Neuronal stem cell (in vitro differentiated cells): Measurements from ENCODE around the gene ZNF385C.
A peak's percentile ranks its signal among the peaks of the same experiment; 100 is the strongest.

Experiments used
- DNase-seq: peaks from one replicate; pipeline ENCODE4 v3.0.0-alpha.2; 2013; ENCODE audit warnings: low spot score
- H2AFZ ChIP-seq: one replicate; pipeline ENCODE4 v1.6.1; 2013; ENCODE audit warnings: mild to moderate bottlenecking, low read length, inconsistent platforms
- H2AK5ac ChIP-seq: 2 replicates; pipeline ENCODE4 v1.6.1; 2013; ENCODE audit warnings: low read depth, mild to moderate bottlenecking, inconsistent platforms, low read length, moderate library complexity, mixed read lengths
- H2BK120ac ChIP-seq: 2 replicates; pipeline ENCODE4 v1.6.1; 2013; ENCODE audit warnings: low read depth, mild to moderate bottlenecking, inconsistent platforms, low read length, moderate library complexity, mixed read lengths
- H2BK12ac ChIP-seq: one replicate; pipeline ENCODE4 v1.6.1; 2013; ENCODE audit warnings: low read length, inconsistent platforms
- H2BK15ac ChIP-seq: 2 replicates; pipeline ENCODE4 v1.6.1; 2013; ENCODE audit warnings: mild to moderate bottlenecking, low read length, inconsistent platforms, mixed read lengths
- H2BK5ac ChIP-seq: one replicate; pipeline ENCODE4 v1.6.1; 2013; ENCODE audit warnings: inconsistent platforms, mild to moderate bottlenecking, low read length, moderate library complexity
- H3K14ac ChIP-seq: one replicate; pipeline ENCODE4 v1.6.1; 2013; ENCODE audit warnings: low read length, inconsistent platforms
- H3K18ac ChIP-seq: 2 replicates; pipeline ENCODE4 v1.6.1; 2013; ENCODE audit warnings: low read length, inconsistent platforms
- H3K23ac ChIP-seq: 2 replicates; pipeline ENCODE4 v1.6.1; 2013; ENCODE audit warnings: low read depth, mild to moderate bottlenecking, mixed read lengths, low read length, inconsistent platforms; ENCODE audit not compliant: poor library complexity
- H3K27ac ChIP-seq: replicated peaks from 3 replicates; pipeline ENCODE4 v1.5.1; 2013; ENCODE audit warnings: low read length, inconsistent platforms
- H3K27me3 ChIP-seq, 3 experiments: 2 replicates each; pipeline ENCODE4 v1.6.1; 2013; ENCODE audit warnings: low read length in 3 of 3, mild to moderate bottlenecking in 2 of 3, inconsistent platforms in 1 of 3, low read depth in 1 of 3, mixed read lengths in 1 of 3, moderate library complexity in 1 of 3; ENCODE audit not compliant: control insufficient read depth in 3 of 3, insufficient read depth in 3 of 3
- H3K36me3 ChIP-seq, 2 donors: replicated peaks in 1 of 2; 2 replicates each; pipeline ENCODE4 v1.6.1; 2013; ENCODE audit warnings: low read length in 2 of 2; ENCODE audit not compliant: control insufficient read depth in 2 of 2, insufficient read depth in 2 of 2
- H3K4ac ChIP-seq: 2 replicates; pipeline ENCODE4 v1.6.1; 2013; ENCODE audit warnings: inconsistent platforms, mild to moderate bottlenecking, low read length, moderate library complexity
- H3K4me1 ChIP-seq, 2 donors: 1 replicate in 1 of 2; 2 replicates in 1 of 2; pipeline ENCODE4 v1.6.1; 2013; ENCODE audit warnings: low read length in 2 of 2, low read depth in 1 of 2; ENCODE audit not compliant: control insufficient read depth in 2 of 2, insufficient read depth in 1 of 2
- H3K4me2 ChIP-seq: one replicate; pipeline ENCODE4 v1.6.1; 2013; ENCODE audit warnings: mild to moderate bottlenecking, low read length, inconsistent platforms; ENCODE audit not compliant: insufficient read depth, poor library complexity, severe bottlenecking
- H3K4me3 ChIP-seq, 2 donors: 2 replicates each; pipeline ENCODE4 v1.5.1; 2013; ENCODE audit warnings: low read length in 2 of 2, mild to moderate bottlenecking in 2 of 2, inconsistent platforms in 1 of 2, moderate library complexity in 1 of 2
- H3K79me1 ChIP-seq: one replicate; pipeline ENCODE4 v1.6.1; 2013; ENCODE audit warnings: low read depth, mild to moderate bottlenecking, inconsistent platforms, low read length, moderate library complexity
- H3K9ac ChIP-seq: one replicate; pipeline ENCODE4 v1.6.1; 2013; ENCODE audit warnings: mild to moderate bottlenecking, low read depth, low read length, inconsistent platforms; ENCODE audit not compliant: poor library complexity
- H3K9me3 ChIP-seq, 2 donors: replicated peaks in 1 of 2; 2 replicates each; pipeline versions ENCODE3 to v1.6.1; 2013; ENCODE audit warnings: low read length in 2 of 2, mild to moderate bottlenecking in 2 of 2, inconsistent platforms in 1 of 2, low read depth in 1 of 2, mixed read lengths in 1 of 2, moderate library complexity in 1 of 2; ENCODE audit not compliant: control insufficient read depth in 2 of 2, insufficient read depth in 1 of 2
- H4K8ac ChIP-seq: one replicate; pipeline ENCODE4 v1.6.1; 2013; ENCODE audit warnings: low read depth, mild to moderate bottlenecking, inconsistent platforms, low read length, moderate library complexity
- H4K91ac ChIP-seq: one replicate; pipeline ENCODE4 v1.6.1; 2013; ENCODE audit warnings: low read length, low read depth, mild to moderate bottlenecking, inconsistent platforms; ENCODE audit not compliant: poor library complexity
- WGBS, 2 donors: extraction: QIAGEN DNeasy Blood & Tissue Kit; methylation state at CpG; one replicate each; pipeline ENCODE4 v1.1.7; 2013; ENCODE audit warnings: missing lambda C conversion rate in 2 of 2, mixed read lengths in 1 of 2; ENCODE audit not compliant: insufficient read length in 2 of 2, insufficient replicate concordance in 1 of 2; ENCODE audit errors: extremely low coverage in 2 of 2; 5-methylcytosine and 5-hydroxymethylcytosine counted together

The ZNF385C gene

DNA sequence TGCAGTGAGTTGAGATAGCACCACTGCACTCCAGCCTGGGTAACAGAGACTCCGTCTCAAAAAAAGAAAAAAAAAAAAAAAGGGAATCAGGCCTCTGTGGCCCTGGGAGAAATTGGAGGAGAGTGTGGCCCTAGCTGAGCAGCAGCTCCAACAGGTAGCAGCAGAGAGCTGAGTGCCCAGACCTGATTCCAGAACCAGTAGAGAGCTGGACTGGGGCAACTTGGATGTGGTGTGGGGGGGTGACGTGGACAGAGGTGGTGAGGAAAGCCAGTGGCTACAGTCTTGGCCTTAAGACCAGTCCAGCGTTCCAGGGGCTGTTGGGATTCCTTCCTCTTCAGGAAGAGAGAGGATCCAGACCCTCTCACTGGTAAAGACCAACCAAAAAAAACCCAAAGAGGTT is 26.0 kb upstream of the ZNF385C start:
- WGBS, 2 donors = no CpG with 5 or more reads among the region's 3 CpGs
- Histone ChIP-seq H2BK120ac (no peak overlapping the region), H2BK5ac (no peak overlapping the region), H3K27ac (no peak overlapping the region), H3K4ac (no peak overlapping the region), H4K8ac (no peak overlapping the region), H3K9me3 (peaks cover 0 to 3% of the 10 kb centered on the region in 2 donors), H3K4me1 (peaks cover 6 to 12% of the 10 kb centered on the region in 2 donors), H4K91ac (no peak overlapping the region), H3K9ac (no peak overlapping the region), H3K23ac (no peak overlapping the region), H2AFZ (no peak overlapping the region), H2BK15ac (peak overlapping the region; percentile 58), H3K79me1 (no peaks in the 10 kb centered on the region), H3K4me3 (no peak overlapping the region), H3K36me3 (peaks cover 24 to 63% of the 10 kb centered on the region in 2 donors), H2BK12ac (no peak overlapping the region), H3K14ac (no peak overlapping the region), H3K18ac (no peak overlapping the region), H3K4me2 (no peak overlapping the region), H2AK5ac (no peak overlapping the region), H3K27me3 (no peaks in the 10 kb centered on the region)
- DNase-seq = no peak

DNA sequence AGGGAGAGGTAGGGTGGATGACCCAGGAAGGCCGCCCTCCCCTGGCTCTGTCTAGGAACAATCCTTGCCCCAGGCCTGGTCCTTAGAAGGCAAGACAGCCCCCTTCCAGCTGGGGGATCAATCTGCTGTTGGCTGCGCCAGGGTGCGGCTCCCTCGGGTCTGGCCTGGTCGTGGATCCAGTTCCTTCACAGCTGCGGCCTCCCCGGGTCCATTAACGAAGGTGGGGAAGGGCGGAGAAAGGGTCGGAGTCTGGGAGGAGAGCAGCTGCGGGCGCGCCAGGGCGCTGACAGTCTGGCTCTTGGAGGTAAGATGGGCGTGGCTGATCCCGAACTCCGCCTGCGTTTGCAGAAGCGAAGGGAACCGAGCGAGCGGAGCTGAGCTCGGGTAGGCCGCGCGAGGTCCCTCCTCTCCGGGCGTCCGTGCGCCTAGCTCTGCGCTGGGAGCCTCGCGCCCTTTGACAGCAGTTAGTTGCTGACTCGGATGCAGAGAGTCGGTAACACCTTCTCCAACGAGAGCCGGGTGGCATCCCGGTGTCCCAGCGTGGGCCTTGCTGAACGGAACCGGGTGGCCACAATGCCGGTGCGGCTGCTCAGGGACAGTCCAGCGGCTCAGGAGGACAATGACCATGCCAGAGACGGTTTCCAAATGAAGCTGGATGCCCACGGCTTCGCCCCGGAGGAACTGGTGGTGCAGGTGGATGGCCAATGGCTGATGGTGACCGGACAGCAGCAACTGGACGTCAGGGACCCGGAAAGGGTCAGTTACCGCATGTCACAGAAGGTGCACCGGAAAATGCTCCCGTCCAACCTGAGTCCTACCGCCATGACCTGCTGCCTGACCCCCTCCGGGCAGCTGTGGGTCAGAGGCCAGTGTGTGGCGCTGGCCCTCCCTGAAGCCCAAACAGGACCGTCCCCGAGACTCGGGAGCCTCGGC is 24.4 kb upstream of the ZNF385C start, which contains the start of gene HSPB9:
Gene HSPB9, plus strand, starts transcription at position 434 of the 933 bp plus-strand sequence. Its CDS starts 47 bp downstream, at position 481.
- H3K4me3 ChIP-seq = no peak within 1 kb of the TSS
- peak within 1 kb of the TSS; percentile 60 for H3K9ac ChIP-seq
- H2BK15ac ChIP-seq = peak within 1 kb of the TSS; percentile 84
- H3K79me1 ChIP-seq = no peaks in the 10 kb centered on the region
- peak within 1 kb of the TSS; percentile 39 for H3K4me2 ChIP-seq
- peaks cover 6 to 12% of the 10 kb centered on the region in 2 donors for H3K4me1 ChIP-seq
- H4K8ac ChIP-seq = no peak within 1 kb of the TSS
- peak within 1 kb of the TSS; percentile 73 for H2BK12ac ChIP-seq
- H3K23ac ChIP-seq = peak within 1 kb of the TSS; percentile 86
- WGBS, 2 donors = no CpG with 5 or more reads among the region's 61 CpGs
- peak within 1 kb of the TSS; percentile 79 for H2AK5ac ChIP-seq
- no peaks in the 10 kb centered on the region for H3K27me3 ChIP-seq
- peaks cover 15 to 63% of the 10 kb centered on the region in 2 donors for H3K36me3 ChIP-seq
- H2BK120ac ChIP-seq = peak within 1 kb of the TSS; percentile 35
- H3K27ac ChIP-seq = peak within 1 kb of the TSS; percentile 9
- peak within 1 kb of the TSS; percentile 88 for H3K18ac ChIP-seq
- peaks cover 0 to 3% of the 10 kb centered on the region in 2 donors for H3K9me3 ChIP-seq
- H3K4ac ChIP-seq = no peak within 1 kb of the TSS
- H3K14ac ChIP-seq = peak within 1 kb of the TSS; percentile 49
- H2BK5ac ChIP-seq = peak within 1 kb of the TSS; percentile 44
- no peak for DNase-seq
- no peak within 1 kb of the TSS for H4K91ac ChIP-seq
- peak within 1 kb of the TSS; percentile 97 for H2AFZ ChIP-seq

DNA sequence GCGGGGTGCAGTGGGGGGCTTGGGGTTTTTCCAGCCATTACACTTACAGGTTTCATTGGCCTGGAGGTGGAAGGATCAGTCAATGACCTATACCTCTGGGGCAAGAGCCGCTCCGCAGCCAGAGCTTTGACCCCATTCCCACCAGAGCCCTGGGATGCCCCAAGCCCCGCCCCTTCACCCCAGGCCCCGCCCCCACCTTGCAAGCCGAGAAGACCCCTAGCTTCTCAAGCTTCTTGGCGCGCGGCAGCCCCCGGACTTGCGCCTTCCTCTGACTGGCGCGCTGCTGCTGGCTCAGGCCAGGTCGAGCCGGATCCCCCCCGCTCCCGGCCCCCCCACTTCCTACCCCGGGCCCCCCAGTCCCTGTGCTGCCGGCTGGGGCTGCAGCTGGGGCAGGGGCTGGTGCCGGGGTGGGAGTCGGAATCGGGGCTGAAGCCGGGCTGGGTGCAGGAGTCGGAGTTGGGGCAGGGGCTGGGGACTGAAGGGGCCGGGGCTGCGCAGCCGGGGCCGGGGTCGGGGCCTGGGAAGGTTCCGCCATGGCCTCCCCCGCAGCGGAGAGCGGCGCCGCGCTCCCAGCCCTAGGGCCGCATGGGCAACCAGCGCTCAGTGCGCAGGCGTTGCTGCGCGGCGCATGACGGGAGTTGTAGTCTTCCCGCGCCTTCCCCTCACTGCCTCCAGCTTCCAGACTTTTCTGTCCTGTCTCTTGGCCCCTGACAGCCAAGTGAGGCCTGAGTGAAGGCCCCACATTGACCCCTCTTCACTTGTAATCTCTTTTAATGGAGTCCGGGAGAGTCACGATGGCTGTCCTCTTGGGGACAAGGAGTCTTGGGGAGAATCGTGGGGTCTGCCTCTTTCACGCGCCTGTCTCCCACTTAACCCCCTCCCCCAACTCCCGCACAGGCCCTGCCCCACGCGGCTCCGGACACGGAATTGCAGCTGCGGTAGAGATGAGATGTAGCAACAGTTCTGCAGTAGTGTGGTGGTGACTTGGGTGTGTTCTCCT is 22.8 kb upstream of the ZNF385C start, which contains the start of gene KAT2A:
Gene KAT2A, minus strand, starts transcription at position 598 of the 1,000 bp plus-strand sequence. Its CDS starts 63 bp downstream, at position 535.
- H3K27ac ChIP-seq = no peak within 1 kb of the TSS
- no peak within 1 kb of the TSS for H3K4ac ChIP-seq
- peaks cover 0 to 3% of the 10 kb centered on the region in 2 donors for H3K9me3 ChIP-seq
- peak within 1 kb of the TSS; percentile 84 for H2BK15ac ChIP-seq
- H3K4me3 ChIP-seq = peak within 1 kb of the TSS; percentile 54 to 74
- no peak within 1 kb of the TSS for H4K8ac ChIP-seq
- WGBS, 2 donors = no CpG with 5 or more reads among the region's 57 CpGs
- H3K9ac ChIP-seq = no peak within 1 kb of the TSS
- DNase-seq = peak; percentile 79
- peak within 1 kb of the TSS; percentile 49 for H3K14ac ChIP-seq
- peak within 1 kb of the TSS; percentile 67 for H2BK12ac ChIP-seq
- H3K36me3 ChIP-seq = peaks cover 14 to 60% of the 10 kb centered on the region in 2 donors
- H3K79me1 ChIP-seq = no peaks in the 10 kb centered on the region
- H3K27me3 ChIP-seq = no peaks in the 10 kb centered on the region
- H2BK120ac ChIP-seq = no peak within 1 kb of the TSS
- H3K23ac ChIP-seq = peak within 1 kb of the TSS; percentile 86
- H2AFZ ChIP-seq = peak within 1 kb of the TSS; percentile 97
- H3K4me2 ChIP-seq = peak within 1 kb of the TSS; percentile 55
- peak within 1 kb of the TSS; percentile 87 for H3K18ac ChIP-seq
- H2AK5ac ChIP-seq = peak within 1 kb of the TSS; percentile 79
- H4K91ac ChIP-seq = no peak within 1 kb of the TSS
- H2BK5ac ChIP-seq = peak within 1 kb of the TSS; percentile 44
- H3K4me1 ChIP-seq = peaks cover 6 to 12% of the 10 kb centered on the region in 2 donors
